Measurements from ENCODE around the gene TPX2. TPM values are rescaled to one million over a fixed set of nuclear protein-coding genes. Genes with fewer than 3 reads are reported as not detected.

The TPX2 gene
- total and polyA plus RNA-seq, 7 donors, result 0.63 to 8.5 (median 2.2) TPM

DNA sequence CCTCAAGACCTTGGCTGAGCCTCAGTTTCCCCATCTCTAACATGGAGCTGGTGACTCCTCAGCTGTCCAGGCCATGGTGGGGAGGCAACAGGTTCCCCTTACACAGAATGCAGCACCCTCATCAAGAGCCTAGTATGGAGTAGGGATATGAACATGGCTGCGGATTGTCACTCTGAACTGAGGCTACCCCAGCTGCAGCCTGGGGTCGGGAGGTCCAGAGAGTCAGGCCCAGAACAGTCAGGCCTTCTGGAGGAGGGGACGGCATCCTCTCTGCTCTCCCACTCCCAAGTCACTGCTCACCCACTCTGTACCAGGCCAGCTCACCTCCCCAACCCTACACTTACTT, 107.7 kb downstream of the TPX2 start:
- Histone ChIP-seq H3K4me1 (no peaks in the 10 kb centered on the region), H3K9me3 (no peaks in the 10 kb centered on the region), H3K36me3 (ENCODE audit: insufficient read depth in 1 of 2, low read depth in 1 of 2) (no peaks in the 10 kb centered on the region), H3K27ac (no peak overlapping the region), H3K4me3 (no peak overlapping the region), H3K27me3 (ENCODE audit: insufficient read depth in 3 of 3, low read length in 2 of 3) (peaks cover 0 to 20% (median 5%) of the 10 kb centered on the region in 3 donors)
- TF ChIP-seq, protein P1, sequence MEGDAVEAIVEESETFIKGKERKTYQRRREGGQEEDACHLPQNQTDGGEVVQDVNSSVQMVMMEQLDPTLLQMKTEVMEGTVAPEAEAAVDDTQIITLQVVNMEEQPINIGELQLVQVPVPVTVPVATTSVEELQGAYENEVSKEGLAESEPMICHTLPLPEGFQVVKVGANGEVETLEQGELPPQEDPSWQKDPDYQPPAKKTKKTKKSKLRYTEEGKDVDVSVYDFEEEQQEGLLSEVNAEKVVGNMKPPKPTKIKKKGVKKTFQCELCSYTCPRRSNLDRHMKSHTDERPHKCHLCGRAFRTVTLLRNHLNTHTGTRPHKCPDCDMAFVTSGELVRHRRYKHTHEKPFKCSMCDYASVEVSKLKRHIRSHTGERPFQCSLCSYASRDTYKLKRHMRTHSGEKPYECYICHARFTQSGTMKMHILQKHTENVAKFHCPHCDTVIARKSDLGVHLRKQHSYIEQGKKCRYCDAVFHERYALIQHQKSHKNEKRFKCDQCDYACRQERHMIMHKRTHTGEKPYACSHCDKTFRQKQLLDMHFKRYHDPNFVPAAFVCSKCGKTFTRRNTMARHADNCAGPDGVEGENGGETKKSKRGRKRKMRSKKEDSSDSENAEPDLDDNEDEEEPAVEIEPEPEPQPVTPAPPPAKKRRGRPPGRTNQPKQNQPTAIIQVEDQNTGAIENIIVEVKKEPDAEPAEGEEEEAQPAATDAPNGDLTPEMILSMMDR (IDR thresholded peaks at IDR 0.05), result peak; percentile 3
- WGBS, 3 donors, result 59 to 77% (median 74%) methylated on average over 3 of the region's 3 CpGs
- intact Hi-C loops (cut with DNase I), result no loop called here
- ATAC-seq, result no peak
- no peak for DNase-seq

DNA sequence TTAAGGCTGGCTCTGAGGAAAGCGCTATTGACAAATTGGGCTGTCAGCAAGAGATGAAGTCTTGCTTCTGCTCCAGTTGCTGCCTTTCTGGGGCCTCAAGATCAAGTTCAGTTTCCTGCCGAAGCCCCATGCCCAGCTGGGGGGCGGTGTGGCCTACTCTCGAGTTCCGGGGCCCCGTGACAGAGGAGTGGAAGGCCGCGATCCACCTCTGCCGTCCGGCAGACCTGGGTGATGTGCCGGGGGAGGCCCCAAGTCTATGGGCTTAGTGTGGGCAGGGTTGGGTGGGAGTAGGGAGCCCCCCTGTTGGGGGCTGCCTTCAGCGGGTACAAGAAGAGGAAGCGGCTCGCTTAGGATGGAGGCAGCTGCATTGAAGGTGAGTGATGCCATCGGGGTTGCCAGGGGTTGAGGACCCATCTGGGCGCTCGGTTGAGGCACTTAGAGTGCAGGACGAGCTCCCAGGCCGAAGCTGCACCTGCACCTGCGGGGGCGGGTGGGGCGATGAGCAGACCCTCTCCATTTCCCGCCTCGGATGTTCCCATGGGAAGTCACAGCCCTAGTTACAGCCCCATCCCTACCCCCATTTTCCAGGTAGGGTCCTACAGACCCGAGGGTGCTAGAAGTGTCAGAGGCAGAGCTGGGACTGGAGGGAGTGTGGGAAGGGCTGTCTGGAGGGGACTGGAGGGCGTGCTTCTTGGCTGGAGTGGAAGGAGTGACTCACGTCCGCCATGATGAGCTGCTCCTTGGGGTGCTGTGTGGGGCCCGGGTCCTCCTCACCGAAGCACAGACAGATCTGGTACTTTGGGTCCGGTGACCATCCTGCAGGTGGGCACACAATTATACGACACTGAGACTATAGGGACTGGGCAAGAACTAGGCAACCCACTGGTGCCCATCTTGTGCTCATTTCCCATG, 109.3 kb downstream of the TPX2 start:
- H3K4me1 ChIP-seq, result peaks cover 3% of the 10 kb centered on the region
- DNase-seq (no peak), ATAC-seq (no peak)
- H3K27ac ChIP-seq, result no peak overlapping the region
- TF ChIP-seq, protein P1 (IDR thresholded peaks at IDR 0.05), result no peak
- intact Hi-C loops (cut with DNase I), result no loop called here
- no peak overlapping the region for H3K4me3 ChIP-seq
- 84 to 92% (median 87%) methylated on average over 27 to 32 of the region's 32 CpGs for WGBS, 3 donors
- peaks cover 0 to 27% (median 5%) of the 10 kb centered on the region in 3 donors for H3K27me3 ChIP-seq (ENCODE audit: insufficient read depth in 3 of 3, low read length in 2 of 3)
- no peaks in the 10 kb centered on the region for H3K9me3 ChIP-seq
- H3K36me3 ChIP-seq (ENCODE audit: insufficient read depth in 1 of 2, low read depth in 1 of 2), result no peaks in the 10 kb centered on the region

DNA sequence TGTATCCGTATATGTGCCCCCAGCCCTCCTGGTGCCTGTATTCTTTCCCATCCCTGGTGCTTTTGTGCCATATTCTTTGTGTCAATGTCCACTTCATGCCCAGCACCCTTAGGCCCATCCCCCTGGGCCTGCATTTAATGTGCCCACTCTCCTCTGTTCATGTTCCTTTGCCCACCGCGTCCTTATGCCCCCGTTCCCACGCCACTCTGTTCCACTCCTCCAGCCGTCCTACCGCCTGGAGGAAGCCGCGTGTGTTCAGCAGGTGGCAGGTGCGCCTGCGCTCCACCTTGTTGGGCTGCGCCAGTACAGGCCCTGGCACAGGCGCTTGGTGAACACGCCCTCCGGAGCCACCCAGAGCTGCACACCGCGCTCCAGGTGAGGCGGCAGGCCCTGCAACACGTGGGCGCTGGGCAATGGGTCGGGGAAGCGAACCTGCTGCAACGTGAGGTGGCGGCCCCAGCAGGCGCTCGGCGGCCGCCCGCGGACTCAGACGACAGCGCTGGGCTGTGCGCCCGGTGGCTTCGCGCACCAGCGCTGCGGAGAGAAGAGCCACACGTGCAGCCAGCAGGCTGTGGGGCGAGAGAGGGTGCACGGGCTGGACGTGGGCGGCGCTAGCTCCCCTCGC, 110.3 kb downstream of the TPX2 start:
- no peaks in the 10 kb centered on the region for H3K9me3 ChIP-seq
- H3K4me3 ChIP-seq, result no peak overlapping the region
- peaks cover 3% of the 10 kb centered on the region for H3K4me1 ChIP-seq
- H3K27ac ChIP-seq, result no peak overlapping the region
- intact Hi-C loops (cut with DNase I), result no loop called here
- DNase-seq, result no peak
- peaks cover 0 to 27% (median 5%) of the 10 kb centered on the region in 3 donors for H3K27me3 ChIP-seq (ENCODE audit: insufficient read depth in 3 of 3, low read length in 2 of 3)
- TF ChIP-seq, protein P1 (IDR thresholded peaks at IDR 0.05), result no peak
- ATAC-seq, result no peak
- 24 to 26% (median 26%) methylated on average over 45 of the region's 45 CpGs for WGBS, 3 donors
- no peaks in the 10 kb centered on the region for H3K36me3 ChIP-seq (ENCODE audit: insufficient read depth in 1 of 2, low read depth in 1 of 2)

Other genes with a start within 250 kb of the TPX2 start
- gene HM13, start 224.8 kb upstream of the TPX2 start, total RNA-seq, result 10 to 100 TPM; 32.4 to 62.5 (median 49.2) TPM
- gene HM13, start 224.8 kb upstream of the TPX2 start, polyA plus RNA-seq, result 100 to 1,000 TPM in 1 of 3 donors, 10 to 100 TPM in 2; 44.0 to 112 (median 48.4) TPM
- gene ID1, start 134.0 kb upstream of the TPX2 start, total RNA-seq, result 100 to 1,000 TPM in 2 of 4 donors, 10 to 100 TPM in 2; 25.1 to 129 (median 102) TPM
- 100 to 1,000 TPM in 1 of 3 donors, 10 to 100 TPM in 2; 45.1 to 574 (median 45.2) TPM for gene ID1, start 134.0 kb upstream of the TPX2 start, polyA plus RNA-seq
- gene COX4I2, start 101.4 kb upstream of the TPX2 start, total RNA-seq, result 1 to 10 TPM; 3.5 to 8.1 (median 5.0) TPM
- gene COX4I2, start 101.4 kb upstream of the TPX2 start, polyA plus RNA-seq, result 10 to 100 TPM in 2 of 3 donors, 1 to 10 TPM in 1; 7.0 to 13.2 (median 11.9) TPM
- gene BCL2L1, start 16.4 kb upstream of the TPX2 start, total RNA-seq, result 10 to 100 TPM; 34.5 to 95.1 (median 76.3) TPM
- 100 to 1,000 TPM in 1 of 3 donors, 10 to 100 TPM in 2; 42.3 to 204 (median 48.2) TPM for gene BCL2L1, start 16.4 kb upstream of the TPX2 start, polyA plus RNA-seq
- 100 to 1,000 TPM in 2 of 4 donors, 10 to 100 TPM in 2; 55.8 to 144 (median 102) TPM for gene MYLK2, start 80.1 kb downstream of the TPX2 start, total RNA-seq
- 100 to 1,000 TPM in 1 of 3 donors, 10 to 100 TPM in 2; 30.6 to 273 (median 91.4) TPM for gene MYLK2, start 80.1 kb downstream of the TPX2 start, polyA plus RNA-seq
- gene FOXS1, start 106.3 kb downstream of the TPX2 start, total RNA-seq, result 1 to 10 TPM in 2 of 4 donors, under 1 TPM in 2; 0.59 to 3.8 (median 1.2) TPM
- gene FOXS1, start 106.3 kb downstream of the TPX2 start, polyA plus RNA-seq, result 1 to 10 TPM in 1 of 3 donors, under 1 TPM in 2; 0.65 to 1.3 (median 0.87) TPM
- under 1 TPM in 1 of 4 donors, not detected in 3; 0.51 TPM for gene DUSP15, start 131.2 kb downstream of the TPX2 start, total RNA-seq
- gene DUSP15, start 131.2 kb downstream of the TPX2 start, polyA plus RNA-seq, result under 1 TPM; 0.04 to 0.22 (median 0.17) TPM
- not detected for gene TTLL9, start 131.3 kb downstream of the TPX2 start, total RNA-seq
- gene TTLL9, start 131.3 kb downstream of the TPX2 start, polyA plus RNA-seq, result under 1 TPM in 1 of 3 donors, not detected in 2; 0.01 TPM
- 10 to 100 TPM in 2 of 4 donors, 1 to 10 TPM in 2; 7.8 to 15.8 (median 11.1) TPM for gene PDRG1, start 212.8 kb downstream of the TPX2 start, total RNA-seq
- gene PDRG1, start 212.8 kb downstream of the TPX2 start, polyA plus RNA-seq, result 10 to 100 TPM; 12.9 to 37.5 (median 32.4) TPM
- under 1 TPM in 1 of 4 donors, not detected in 3; 0.02 TPM for gene XKR7, start 228.9 kb downstream of the TPX2 start, total RNA-seq
- gene XKR7, start 228.9 kb downstream of the TPX2 start, polyA plus RNA-seq, result under 1 TPM in 1 of 3 donors, not detected in 2; under 0.01 TPM